ENCODE measurements around the gene LGALS7.

LGALS7 gene

DNA sequence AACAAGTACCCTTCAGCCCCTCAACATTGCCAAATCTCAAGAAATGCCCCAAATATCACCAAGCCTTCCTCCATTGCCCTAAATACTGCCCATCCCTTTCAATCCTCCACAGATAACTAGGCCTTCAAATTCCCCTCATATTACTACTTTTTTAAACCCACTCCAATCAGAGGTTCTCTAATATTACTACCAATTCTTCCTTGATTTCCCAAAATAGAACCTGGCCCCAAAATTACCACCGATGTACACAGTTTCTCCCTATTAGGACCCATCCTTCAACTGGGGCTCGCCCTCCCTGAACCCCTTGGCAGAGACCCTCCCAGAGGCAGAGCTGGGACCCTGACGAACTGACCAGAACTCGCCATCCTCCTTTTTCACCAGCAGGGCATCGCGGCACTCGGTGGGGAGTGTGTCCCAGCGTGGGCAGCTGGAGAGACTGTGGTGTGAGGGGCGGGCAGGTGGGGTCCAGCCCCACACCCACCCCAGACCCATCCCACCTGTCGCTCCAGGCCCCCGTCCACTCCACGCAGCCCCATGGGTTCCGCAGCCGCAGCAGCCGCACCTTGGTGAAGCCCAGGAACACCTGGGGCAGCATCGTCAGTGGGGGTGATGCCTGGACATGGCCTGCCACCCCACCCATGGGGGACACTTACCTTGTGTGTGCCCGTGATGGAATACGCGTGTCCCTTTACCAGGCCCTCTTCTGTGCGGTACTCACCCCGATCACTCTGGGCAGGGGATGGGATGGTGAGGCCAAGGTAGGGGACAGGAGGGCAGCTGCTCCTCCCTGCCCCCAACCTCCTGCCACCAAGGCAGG, 35.2 kb downstream of the LGALS7 start:
- no peak for FAIRE-seq

- no peak for FAIRE-seq
Measured at GRCh38 chr19:38737281-38737865, 35.9 kb downstream of the LGALS7 start.

DNA sequence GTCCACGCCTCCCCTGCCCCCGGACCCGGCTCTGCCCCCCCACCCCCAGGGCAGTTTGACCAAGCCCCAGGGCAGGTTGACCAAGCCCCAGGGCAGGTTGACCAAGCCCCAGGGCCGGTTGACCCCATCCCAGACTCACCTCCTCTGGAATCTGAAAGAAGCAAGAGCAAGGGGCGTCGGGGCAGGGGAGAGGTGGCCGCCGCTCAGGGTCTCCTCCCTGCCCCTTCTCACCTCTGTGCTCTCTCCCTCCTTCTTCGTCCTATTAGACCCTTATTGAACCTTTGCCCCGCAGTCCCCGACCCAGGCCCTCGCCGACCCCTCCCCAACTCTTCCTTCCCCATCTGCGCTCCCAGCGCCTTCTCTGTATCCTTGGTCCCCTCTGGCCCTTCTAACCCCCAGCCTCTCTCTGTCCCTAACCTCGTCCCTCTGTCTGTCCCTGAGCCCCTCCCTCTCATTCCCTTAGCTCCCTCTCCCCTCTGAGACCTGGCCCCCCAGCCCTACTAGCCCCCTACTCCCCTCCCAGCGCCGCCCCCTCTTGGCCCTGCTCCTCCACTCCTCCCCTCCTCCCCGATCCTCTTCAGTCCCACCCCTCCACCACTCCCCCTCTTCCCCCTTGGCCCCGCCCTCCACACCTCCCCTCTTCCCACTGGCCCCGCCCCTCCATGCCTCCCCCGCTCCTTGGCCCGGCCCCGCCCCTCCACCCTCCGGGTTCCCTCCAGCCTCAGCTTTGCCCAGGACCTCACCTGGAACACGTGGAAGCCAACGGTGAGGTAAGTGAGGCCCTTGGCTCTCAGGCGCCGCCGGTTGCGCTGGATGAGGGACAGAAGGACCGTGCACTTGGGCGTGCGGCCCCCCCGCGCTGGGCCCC, 36.7 kb downstream of the LGALS7 start:
- no peak for FAIRE-seq

- FAIRE-seq = no peak
Measured at GRCh38 chr19:38736036-38736412, 37.3 kb downstream of the LGALS7 start.

DNA sequence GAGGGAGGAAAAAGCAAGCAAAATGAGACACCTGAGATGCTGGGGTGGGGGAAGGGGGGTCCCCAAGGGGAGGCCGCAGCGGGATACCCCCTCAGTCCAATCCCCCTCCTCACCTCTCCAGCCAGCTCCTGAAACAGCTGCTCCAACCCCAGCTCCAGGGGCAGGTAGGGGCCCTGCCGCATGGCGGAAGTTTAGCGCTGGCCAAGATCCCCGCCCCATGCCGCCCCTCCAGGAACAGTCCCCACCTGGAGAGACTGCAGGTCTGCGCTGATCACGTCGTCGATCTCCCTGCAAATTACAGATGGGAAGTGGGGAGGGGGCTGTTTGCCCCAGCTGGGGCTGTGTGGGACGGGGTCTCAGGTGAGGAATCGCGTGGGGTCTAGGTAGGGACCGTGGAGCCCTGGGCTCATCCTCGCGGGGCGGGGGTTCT, 38.0 kb downstream of the LGALS7 start:
- FAIRE-seq = no peak

DNA sequence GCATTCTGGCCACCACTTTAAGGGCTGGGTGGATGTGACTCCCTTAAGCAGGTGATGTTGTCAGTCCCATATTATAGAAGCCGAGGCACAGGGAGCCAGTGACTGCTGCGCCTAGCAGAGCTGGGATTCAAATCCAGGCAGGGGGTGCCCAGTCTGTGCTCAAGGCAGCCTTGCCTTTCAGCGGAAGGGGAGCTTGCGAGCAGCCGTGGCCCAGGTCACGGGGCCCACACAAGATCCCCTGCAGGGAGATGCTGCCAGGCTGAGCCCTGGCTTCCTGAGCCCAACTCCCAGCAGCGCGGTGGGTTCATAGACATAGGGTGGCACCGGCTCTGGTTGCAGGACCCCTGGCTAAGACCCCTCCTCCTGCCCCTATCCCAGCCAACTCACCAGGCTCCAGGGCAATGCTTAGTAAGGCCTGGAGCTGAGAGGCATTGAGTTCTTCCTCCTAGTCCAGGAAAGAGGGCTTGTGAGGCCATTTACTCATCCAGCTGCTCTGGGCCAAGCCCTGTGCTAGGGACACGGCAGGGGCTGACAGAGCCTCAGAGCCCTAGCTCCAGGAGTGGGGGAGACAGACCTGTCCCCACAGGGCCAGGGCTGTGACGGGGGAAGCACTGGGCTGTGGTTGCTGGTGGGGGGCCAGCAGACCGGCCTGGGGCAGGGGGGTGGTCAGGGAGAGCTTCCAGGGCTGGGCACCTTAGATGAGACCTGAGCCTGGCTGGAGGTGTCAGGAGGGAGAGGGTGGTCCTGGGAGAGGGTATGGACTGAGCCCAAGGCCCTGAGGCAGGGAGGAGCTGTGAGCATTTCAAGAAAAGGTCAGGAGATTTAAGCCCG, 38.7 kb downstream of the LGALS7 start:
- FAIRE-seq = no peak

DNA sequence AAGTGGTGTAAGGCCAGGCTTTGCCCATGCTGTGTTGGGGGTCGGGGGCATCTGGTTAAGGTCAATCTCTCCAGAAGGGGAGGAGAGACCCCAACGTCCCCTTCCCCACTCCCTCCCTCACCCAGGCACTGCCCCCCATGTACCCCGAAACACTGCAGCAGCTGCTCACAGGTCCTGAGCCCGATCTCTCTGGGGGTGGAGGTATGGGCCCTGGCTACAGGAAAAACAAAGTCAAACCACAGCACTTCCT, 39.2 kb downstream of the LGALS7 start:
- no peak for FAIRE-seq

DNA sequence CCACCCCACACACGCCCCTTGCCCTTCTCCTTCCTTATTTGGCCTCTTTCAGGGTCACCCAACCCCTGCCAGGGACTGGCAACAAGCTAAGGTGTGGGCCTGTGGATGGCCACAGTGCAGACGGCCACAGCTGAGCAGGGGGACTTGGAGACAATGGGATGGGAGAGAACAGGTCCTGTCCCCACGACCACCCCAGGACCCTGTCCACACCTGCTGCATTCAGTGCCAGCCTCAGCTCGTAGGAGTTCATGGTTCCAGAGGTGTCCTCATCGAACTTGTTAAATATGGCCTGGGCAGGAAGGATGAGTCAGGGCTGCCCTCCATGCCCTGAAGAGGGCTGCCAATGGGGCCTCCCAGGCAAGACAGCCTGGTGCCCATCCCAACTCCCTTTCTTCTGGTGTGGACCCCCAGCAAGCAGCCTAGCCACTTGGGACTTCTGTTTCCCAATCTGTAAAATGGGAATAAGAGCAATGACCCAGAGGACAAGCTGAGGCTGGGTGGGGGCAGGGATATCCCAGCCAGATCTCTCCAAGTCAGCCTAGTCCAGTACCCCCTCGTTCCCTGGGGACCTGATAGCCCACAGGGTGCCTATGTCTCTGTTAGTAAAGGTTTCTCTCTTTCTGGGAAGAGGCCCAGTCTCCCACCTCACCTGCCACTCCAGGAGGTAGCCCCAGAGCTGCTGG, 39.7 kb downstream of the LGALS7 start:
- FAIRE-seq = no peak

- no peak for FAIRE-seq
Measured at GRCh38 chr19:38733241-38733492, 40.1 kb downstream of the LGALS7 start.

DNA sequence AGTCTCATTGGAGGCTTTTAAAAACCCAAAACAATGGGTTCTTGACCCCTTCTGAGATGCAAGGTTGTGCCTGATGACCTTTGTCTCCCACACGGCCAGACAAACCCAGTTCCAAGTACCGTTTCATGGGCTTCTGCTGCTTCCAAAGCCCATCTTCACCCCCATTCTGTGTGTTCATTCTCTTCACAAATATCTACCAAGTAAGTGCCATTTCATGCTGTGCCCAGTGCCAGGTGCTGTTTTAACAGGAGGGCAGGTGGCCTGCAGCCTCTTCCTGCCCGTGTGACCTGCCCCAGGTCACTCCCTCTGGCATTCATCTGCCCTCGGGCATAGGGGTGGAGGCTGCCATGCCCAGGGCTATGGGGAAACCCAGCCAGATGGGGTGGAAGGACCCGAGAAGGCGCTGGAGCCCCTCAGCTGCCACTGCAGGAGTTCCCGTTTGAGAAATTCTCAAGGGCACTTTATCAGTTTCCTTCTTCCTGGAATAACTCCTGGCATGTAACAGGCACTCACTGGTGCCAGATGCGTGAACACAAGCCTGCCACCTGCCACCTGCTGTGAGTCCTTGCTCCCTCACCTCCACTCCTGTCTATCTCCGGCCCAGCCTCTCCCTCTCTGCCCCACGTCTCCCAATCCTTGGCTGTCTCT, 41.5 kb downstream of the LGALS7 start:
- no peak for FAIRE-seq

GRCh38 chr19:38730731-38731589, 42.4 kb downstream of the LGALS7 start:
- FAIRE-seq = no peak

DNA sequence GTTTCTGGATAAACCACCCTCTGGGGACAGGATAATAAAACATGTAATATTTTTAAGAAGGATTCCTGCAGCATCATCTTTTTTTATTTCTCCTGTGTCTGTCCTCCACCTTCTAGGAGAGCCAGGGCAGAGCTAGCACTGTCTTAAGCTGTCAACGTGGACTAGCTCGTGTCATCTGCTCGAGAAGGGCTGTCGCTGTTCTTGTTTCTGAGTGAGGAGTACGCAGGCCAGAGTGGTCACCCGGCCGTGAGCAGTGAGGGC, 42.9 kb downstream of the LGALS7 start:
- FAIRE-seq = no peak

- no peak for FAIRE-seq
Measured at GRCh38 chr19:38729653-38730469, 43.5 kb downstream of the LGALS7 start.

GRCh38 chr19:38728752-38729541, 44.4 kb downstream of the LGALS7 start:
- no peak for FAIRE-seq

DNA sequence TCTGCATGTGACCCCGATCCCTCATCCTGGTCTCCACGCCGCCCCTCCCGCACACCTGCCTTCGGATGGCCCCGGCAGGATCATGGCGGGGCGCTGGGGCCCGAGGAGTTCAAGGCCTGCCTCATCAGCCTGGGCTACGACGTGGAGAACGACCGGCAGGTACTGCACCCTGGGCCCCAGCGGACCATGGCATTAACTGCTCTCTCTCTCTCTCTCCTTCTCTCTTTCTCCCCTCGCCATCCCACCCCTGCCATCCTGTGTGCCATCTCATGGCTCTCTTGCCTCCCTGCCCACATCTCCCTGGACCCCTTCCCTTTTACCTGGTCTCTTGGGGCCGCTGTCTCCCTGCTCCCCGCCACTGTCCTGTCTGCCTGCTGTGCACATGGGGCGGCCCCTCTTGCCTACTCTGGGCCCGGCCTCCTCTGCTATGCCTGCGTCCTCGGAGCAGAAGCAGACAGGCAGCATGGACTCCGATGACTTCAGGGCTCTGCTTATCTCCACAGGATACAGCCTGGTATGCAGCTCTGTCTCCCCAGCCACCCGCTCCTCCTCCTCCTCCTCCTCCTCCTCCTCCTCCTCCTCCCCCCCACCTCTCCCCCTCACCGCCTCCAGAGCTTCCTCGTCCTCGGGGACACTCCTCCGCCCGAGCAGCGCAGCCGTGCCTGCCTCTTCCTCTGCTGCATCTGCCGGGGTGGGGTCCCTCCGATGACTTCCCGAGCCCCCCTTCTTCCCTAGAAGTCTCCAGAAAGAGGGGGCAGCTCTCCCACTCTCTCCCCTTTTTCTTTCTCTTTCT, 45.3 kb downstream of the LGALS7 start:
- FAIRE-seq = no peak

DNA sequence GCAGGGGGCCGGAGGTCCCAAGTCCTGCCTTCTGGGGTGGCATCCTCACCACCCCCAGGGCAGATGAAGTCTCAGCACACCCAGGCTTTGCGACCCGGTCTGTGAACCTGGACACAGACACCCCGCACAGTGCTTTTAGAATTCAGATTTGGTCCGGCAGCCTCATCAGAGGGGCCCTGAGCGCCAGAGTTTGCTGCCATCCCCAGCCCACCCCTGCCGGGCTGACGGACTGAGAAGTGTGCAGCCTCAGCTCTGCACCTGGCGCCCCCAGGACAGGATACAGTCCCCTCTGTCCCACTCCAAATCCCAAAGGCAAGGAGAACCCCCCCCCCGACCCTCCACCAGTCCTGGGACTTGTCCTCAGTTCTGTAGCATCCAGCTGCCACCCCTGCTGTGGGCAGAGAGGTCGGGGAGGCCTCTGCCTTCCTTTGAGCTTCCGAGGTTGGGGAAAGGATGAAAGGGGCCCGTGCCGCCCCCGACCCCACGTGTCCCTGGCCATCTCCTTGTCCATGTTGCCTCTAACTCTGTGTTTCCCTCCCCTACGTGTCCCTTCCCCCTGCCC, 45.9 kb downstream of the LGALS7 start:
- FAIRE-seq = no peak

GRCh38 chr19:38726761-38727301, 46.5 kb downstream of the LGALS7 start:
- no peak for FAIRE-seq

DNA sequence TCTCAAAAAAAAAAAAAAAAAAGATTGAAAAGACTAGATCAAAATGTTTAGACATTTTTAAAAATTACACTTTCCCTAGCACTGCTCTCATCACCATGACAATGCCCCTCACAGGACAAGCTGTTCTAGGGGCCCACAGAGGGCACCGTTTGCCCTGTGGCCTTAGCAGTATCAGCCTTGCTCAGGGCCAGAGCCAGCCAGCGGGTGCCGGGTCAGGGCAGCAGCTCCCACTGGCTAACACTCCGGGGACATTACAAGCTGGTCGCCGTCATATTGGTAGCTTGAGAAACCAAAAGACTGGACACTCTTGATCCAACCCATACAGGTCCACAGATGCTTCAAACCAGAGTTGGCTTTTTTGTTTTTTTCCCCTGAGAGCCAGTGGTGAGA, 47.0 kb downstream of the LGALS7 start:
- FAIRE-seq = no peak
